Myometrial cell (primary cell): ENCODE results near the gene CUTC. TPM values are rescaled to one million over a fixed set of nuclear protein-coding genes. Genes with fewer than 3 reads are reported as not detected.

Experiments used
- total RNA-seq: library from RNA; depleted of rRNA; stranded (reverse); fragments of >200 nt; gene quantifications from 2 replicates; pipeline ENCODE4 v1.2.3, GENCODE V29; 2015

Gene CUTC
- 13.3 and 22.7 TPM in 2 replicates for total RNA-seq

GRCh38 chr10:99732033-99732842 lies at the start of gene CUTC, which contains the start of gene COX15:
Gene CUTC (plus strand): TSS chr10:99732234. CDS start chr10:99732349, 115 bp downstream.
Gene COX15 (minus strand): TSS chr10:99732127. CDS start chr10:99732049, 78 bp downstream.

GRCh38 chr10:99782447-99783286 lies 50.6 kb downstream of the CUTC start, which contains the start of gene ABCC2:
Gene ABCC2 (plus strand): TSS chr10:99782640. CDS start chr10:99782845, 205 bp downstream.

Other genes starting within 250 kb of the CUTC start
- not detected in 2 replicates for gene NKX2-3, start 199.3 kb upstream of the CUTC start, total RNA-seq
- 8.2 and 11.5 TPM in 2 replicates for gene SLC25A28, start 111.8 kb upstream of the CUTC start, total RNA-seq
- 14.1 and 18.1 TPM in 2 replicates for gene ENTPD7, start 72.7 kb upstream of the CUTC start, total RNA-seq
- 25.1 and 34.2 TPM in 2 replicates for gene COX15, start 107 bp upstream of the CUTC start, total RNA-seq
- under 0.01 TPM in 2 replicates for gene ABCC2, start 50.4 kb downstream of the CUTC start, total RNA-seq